K562 (cell line): ENCODE results near the gene MICOS13. TPM values are rescaled to one million over a fixed set of nuclear protein-coding genes. Genes with fewer than 3 reads are reported as not detected.
A peak's percentile ranks its signal among the peaks of the same experiment; 100 is the strongest.

Experiments
- ARNT ChIP-seq, 2 experiments: fragments of 450-650 bp; IDR thresholded peaks; 2 replicates each; pipeline ENCODE4 v1.6.1; 2016; ENCODE audit warnings: mild to moderate bottlenecking in 1 of 2
- ERF ChIP-seq: fragments of 450-650 bp; formaldehyde crosslinking; IDR thresholded peaks from 2 replicates; pipeline ENCODE4 v1.4.0; 2020; ENCODE audit warnings: mild to moderate bottlenecking, mixed read lengths
- HNRNPH1 ChIP-seq: fragments of 200-400 bp; formaldehyde crosslinking; optimal IDR thresholded peaks from 2 replicates; pipeline ENCODE3; 2017; ENCODE audit warnings: low read depth, mild to moderate bottlenecking, low read length, moderate library complexity
- KLF16 ChIP-seq: IDR thresholded peaks from 2 replicates; pipeline ENCODE4 v1.6.1; 2016; ENCODE audit warnings: antibody characterized with exemption
- NRF1 ChIP-seq, 2 experiments: fragments of 450-650 bp; IDR thresholded peaks in 1 of 2; conservative IDR thresholded peaks in 1 of 2; 2 replicates each; pipeline ENCODE4 v1.6.1; 2014; ENCODE audit warnings: mild to moderate bottlenecking in 2 of 2
- ZNF23 ChIP-seq: fragments of 250-450 bp; sonication (Bioruptor Pico); IDR thresholded peaks from 2 replicates; pipeline ENCODE4 v1.4.0; 2020; ENCODE audit warnings: mild to moderate bottlenecking
- polyA plus RNA-seq, 8 experiments: library from polyadenylated mRNA; depleted of rRNA in 4 of 8; stranded (reverse) in 5 of 8; unstranded in 3 of 8; fragments of >200 nt; fragmentation: Nextera tagmentation in 2 of 8; fragmentation: Illumina TruSeq in 1 of 8; extraction: Ambion mirVana in 2 of 8; extraction: Trizol in 1 of 8; gene quantifications; 2 replicates each; pipeline versions ENCODE4 v1.2.1 to v1.2.3, GENCODE V29; 2011 to 2014; ENCODE audit warnings: inconsistent platforms in 1 of 8, missing spikeins in 1 of 8
- total RNA-seq, 7 experiments: library from RNA; depleted of rRNA in 6 of 7; stranded (reverse); fragments of >200 nt in 6 of 7; fragmentation: Illumina TruSeq in 2 of 7; extraction: Trizol in 2 of 7; gene quantifications; 2 replicates each; pipeline versions ENCODE4 v1.2.1 to v1.2.3, GENCODE V29; 2011 to 2021; ENCODE audit warnings: low replicate concordance in 1 of 7
- TF ChIP-seq, protein P1 (sequence below): fragments of 450-650 bp; IDR thresholded peaks from 2 replicates; pipeline ENCODE4 v1.6.1; 2016; ENCODE audit warnings: mild to moderate bottlenecking, moderate library complexity
- TF ChIP-seq, protein P2 (sequence below), 2 experiments: IDR thresholded peaks; 2 replicates each; pipeline ENCODE4 v1.6.1; 2011; ENCODE audit warnings: borderline replicate concordance in 1 of 2, control low read depth in 1 of 2, low read depth in 1 of 2, low read length in 1 of 2, mild to moderate bottlenecking in 1 of 2, mixed read lengths in 1 of 2, moderate library complexity in 1 of 2; ENCODE audit not compliant: insufficient read depth in 1 of 2, insufficient read length in 1 of 2, poor library complexity in 1 of 2, severe bottlenecking in 1 of 2; ENCODE audit errors: extremely low read depth in 1 of 2
- TF ChIP-seq, protein P3 (sequence below), 3 experiments: fragments of 200-800 bp in 1 of 3; sonication (Bioruptor generic) in 1 of 3; sonication (generic) in 1 of 3; formaldehyde crosslinking in 1 of 3; IDR thresholded peaks; 2 replicates each; pipeline versions ENCODE4 v1.6.1 to v1.8.0; 2016 to 2022; ENCODE audit warnings: mild to moderate bottlenecking in 2 of 3, missing compliant biosample characterization in 2 of 3, missing genetic modification characterization in 2 of 3, missing genetic modification reagents in 1 of 3
- TF ChIP-seq, protein P4 (sequence below): sonication (generic); formaldehyde crosslinking; IDR thresholded peaks from 2 replicates; pipeline ENCODE4 v1.8.0; 2022; ENCODE audit warnings: missing genetic modification reagents, mild to moderate bottlenecking, moderate library complexity, borderline replicate concordance

The MICOS13 gene
- total and polyA plus RNA-seq, 9 of the 15 experiments (the other 6 are each of a cell fraction or from before 2014, with no cell fraction given): 15.5 to 220 (median 49.4) TPM

GRCh38 chr19:5690125-5690954, 10.0 kb upstream of the MICOS13 start, which contains the start of gene RPL36 (continued):
- TF ChIP-seq, protein P1, sequence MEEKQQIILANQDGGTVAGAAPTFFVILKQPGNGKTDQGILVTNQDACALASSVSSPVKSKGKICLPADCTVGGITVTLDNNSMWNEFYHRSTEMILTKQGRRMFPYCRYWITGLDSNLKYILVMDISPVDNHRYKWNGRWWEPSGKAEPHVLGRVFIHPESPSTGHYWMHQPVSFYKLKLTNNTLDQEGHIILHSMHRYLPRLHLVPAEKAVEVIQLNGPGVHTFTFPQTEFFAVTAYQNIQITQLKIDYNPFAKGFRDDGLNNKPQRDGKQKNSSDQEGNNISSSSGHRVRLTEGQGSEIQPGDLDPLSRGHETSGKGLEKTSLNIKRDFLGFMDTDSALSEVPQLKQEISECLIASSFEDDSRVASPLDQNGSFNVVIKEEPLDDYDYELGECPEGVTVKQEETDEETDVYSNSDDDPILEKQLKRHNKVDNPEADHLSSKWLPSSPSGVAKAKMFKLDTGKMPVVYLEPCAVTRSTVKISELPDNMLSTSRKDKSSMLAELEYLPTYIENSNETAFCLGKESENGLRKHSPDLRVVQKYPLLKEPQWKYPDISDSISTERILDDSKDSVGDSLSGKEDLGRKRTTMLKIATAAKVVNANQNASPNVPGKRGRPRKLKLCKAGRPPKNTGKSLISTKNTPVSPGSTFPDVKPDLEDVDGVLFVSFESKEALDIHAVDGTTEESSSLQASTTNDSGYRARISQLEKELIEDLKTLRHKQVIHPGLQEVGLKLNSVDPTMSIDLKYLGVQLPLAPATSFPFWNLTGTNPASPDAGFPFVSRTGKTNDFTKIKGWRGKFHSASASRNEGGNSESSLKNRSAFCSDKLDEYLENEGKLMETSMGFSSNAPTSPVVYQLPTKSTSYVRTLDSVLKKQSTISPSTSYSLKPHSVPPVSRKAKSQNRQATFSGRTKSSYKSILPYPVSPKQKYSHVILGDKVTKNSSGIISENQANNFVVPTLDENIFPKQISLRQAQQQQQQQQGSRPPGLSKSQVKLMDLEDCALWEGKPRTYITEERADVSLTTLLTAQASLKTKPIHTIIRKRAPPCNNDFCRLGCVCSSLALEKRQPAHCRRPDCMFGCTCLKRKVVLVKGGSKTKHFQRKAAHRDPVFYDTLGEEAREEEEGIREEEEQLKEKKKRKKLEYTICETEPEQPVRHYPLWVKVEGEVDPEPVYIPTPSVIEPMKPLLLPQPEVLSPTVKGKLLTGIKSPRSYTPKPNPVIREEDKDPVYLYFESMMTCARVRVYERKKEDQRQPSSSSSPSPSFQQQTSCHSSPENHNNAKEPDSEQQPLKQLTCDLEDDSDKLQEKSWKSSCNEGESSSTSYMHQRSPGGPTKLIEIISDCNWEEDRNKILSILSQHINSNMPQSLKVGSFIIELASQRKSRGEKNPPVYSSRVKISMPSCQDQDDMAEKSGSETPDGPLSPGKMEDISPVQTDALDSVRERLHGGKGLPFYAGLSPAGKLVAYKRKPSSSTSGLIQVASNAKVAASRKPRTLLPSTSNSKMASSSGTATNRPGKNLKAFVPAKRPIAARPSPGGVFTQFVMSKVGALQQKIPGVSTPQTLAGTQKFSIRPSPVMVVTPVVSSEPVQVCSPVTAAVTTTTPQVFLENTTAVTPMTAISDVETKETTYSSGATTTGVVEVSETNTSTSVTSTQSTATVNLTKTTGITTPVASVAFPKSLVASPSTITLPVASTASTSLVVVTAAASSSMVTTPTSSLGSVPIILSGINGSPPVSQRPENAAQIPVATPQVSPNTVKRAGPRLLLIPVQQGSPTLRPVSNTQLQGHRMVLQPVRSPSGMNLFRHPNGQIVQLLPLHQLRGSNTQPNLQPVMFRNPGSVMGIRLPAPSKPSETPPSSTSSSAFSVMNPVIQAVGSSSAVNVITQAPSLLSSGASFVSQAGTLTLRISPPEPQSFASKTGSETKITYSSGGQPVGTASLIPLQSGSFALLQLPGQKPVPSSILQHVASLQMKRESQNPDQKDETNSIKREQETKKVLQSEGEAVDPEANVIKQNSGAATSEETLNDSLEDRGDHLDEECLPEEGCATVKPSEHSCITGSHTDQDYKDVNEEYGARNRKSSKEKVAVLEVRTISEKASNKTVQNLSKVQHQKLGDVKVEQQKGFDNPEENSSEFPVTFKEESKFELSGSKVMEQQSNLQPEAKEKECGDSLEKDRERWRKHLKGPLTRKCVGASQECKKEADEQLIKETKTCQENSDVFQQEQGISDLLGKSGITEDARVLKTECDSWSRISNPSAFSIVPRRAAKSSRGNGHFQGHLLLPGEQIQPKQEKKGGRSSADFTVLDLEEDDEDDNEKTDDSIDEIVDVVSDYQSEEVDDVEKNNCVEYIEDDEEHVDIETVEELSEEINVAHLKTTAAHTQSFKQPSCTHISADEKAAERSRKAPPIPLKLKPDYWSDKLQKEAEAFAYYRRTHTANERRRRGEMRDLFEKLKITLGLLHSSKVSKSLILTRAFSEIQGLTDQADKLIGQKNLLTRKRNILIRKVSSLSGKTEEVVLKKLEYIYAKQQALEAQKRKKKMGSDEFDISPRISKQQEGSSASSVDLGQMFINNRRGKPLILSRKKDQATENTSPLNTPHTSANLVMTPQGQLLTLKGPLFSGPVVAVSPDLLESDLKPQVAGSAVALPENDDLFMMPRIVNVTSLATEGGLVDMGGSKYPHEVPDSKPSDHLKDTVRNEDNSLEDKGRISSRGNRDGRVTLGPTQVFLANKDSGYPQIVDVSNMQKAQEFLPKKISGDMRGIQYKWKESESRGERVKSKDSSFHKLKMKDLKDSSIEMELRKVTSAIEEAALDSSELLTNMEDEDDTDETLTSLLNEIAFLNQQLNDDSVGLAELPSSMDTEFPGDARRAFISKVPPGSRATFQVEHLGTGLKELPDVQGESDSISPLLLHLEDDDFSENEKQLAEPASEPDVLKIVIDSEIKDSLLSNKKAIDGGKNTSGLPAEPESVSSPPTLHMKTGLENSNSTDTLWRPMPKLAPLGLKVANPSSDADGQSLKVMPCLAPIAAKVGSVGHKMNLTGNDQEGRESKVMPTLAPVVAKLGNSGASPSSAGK: peak; percentile 61; the same call in 1 of the 2 replicates
- TF ChIP-seq, protein P2, sequence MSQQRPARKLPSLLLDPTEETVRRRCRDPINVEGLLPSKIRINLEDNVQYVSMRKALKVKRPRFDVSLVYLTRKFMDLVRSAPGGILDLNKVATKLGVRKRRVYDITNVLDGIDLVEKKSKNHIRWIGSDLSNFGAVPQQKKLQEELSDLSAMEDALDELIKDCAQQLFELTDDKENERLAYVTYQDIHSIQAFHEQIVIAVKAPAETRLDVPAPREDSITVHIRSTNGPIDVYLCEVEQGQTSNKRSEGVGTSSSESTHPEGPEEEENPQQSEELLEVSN (IDR thresholded peaks at IDR 0.05; ENCODE audit: borderline replicate concordance in 1 of 2, extremely low read depth in 1 of 2, insufficient read depth in 1 of 2, insufficient read length in 1 of 2, low read depth in 1 of 2, low read length in 1 of 2, poor library complexity in 1 of 2, severe bottlenecking in 1 of 2): peak in 1 of 2 experiments; percentile 34
- TF ChIP-seq ARNT (IDR thresholded peaks at IDR 0.05): no peak; a peak in 1 of 4 replicates
- TF ChIP-seq NRF1 (conservative IDR thresholded peaks at IDR 0.05 in 1 of 2, IDR thresholded peaks at IDR 0.05 in 1 of 2): peak; percentile 99
- 0 out of 2 replicates have a peak, but pooled peaks have one; percentile 35 for TF ChIP-seq ERF (CRISPR knock-in tag)
- TF ChIP-seq, protein P3, sequence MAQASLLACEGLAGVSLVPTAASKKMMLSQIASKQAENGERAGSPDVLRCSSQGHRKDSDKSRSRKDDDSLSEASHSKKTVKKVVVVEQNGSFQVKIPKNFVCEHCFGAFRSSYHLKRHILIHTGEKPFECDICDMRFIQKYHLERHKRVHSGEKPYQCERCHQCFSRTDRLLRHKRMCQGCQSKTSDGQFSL (CRISPR knock-in tag; IDR thresholded peaks at IDR 0.05): no peak; the same call in 1 of the 2 replicates
- TF ChIP-seq, protein P3 (tag; IDR thresholded peaks at IDR 0.05): no peak
- TF ChIP-seq, protein P4, sequence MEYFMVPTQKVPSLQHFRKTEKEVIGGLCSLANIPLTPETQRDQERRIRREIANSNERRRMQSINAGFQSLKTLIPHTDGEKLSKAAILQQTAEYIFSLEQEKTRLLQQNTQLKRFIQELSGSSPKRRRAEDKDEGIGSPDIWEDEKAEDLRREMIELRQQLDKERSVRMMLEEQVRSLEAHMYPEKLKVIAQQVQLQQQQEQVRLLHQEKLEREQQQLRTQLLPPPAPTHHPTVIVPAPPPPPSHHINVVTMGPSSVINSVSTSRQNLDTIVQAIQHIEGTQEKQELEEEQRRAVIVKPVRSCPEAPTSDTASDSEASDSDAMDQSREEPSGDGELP (CRISPR knock-in tag): peak; percentile 77
- TF ChIP-seq ZNF23 (CRISPR knock-in tag): no peak
- TF ChIP-seq HNRNPH1: no peak
- TF ChIP-seq KLF16: peak; percentile 75
